ENCODE measurements around the gene MAGEH1.

Gene MAGEH1

DNA sequence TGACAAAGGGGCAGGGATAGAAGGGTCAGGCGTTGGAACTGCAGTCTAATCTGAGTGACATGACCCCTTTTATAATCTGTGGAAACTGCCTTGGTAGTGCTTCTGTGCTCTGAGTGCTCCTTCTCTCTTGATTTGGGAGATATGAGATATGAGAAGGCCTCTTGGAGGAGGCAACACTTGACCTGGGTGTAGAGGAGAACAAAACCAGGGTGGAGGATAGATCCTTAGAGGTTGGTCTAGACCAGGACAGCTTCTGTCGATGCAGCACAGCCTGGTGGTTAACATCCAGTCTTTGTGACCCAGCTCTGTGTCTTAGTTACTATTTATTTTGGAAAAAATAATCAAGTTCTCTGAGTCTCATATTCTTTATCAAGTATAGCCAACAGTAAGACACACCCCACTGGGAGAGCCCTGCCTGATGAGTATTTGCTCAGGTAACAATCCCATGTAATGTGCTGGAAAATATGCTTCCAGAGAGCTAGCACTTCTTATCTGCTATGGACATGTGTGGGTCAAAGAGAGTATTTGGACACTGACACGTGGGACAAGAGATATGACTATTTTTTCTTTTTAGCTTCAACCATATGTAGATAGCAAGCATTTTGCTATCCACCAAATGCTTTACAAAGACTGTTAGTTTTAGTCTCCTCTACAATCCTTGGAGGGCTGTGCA lies 28.6 kb downstream of the MAGEH1 start:
- Histone ChIP-seq H4K20me1 (no peaks in the 10 kb centered on the region), H3K27ac (no peak overlapping the region), H3K27me3 (peaks cover 48% of the 10 kb centered on the region), H3K36me3 (no peaks in the 10 kb centered on the region), H3K4me2 (no peak overlapping the region), H3K9me3 (no peaks in the 10 kb centered on the region), H3K4me1 (no peaks in the 10 kb centered on the region), H3K4me3 (no peak overlapping the region), H3K9ac (no peak overlapping the region)
- TF ChIP-seq Cebpa-rat (IDR thresholded peaks at IDR 0.05): no peak

DNA sequence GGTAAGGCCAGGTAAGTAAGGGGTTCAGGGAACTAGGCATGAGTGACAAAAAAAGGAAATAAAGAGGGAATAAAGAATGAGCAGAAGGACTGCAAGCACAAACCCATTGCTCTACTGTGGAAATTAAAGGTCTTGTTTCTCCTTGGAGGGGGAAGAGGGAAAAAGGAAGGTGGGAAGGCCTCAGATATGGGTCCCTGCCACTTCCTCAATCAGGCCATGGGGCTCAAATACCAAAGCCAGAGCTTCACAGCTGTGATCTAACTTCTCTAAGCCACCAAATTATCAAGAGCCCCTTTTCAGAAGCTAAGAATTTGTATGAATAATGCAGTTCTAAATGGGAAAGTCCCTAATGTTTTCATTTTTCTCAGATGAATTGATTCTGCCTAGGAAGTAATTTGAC lies 33.0 kb downstream of the MAGEH1 start:
- Histone ChIP-seq H4K20me1 (no peaks in the 10 kb centered on the region), H3K9ac (no peak overlapping the region), H3K9me3 (no peaks in the 10 kb centered on the region), H3K4me1 (peaks cover 1% of the 10 kb centered on the region), H3K27ac (no peak overlapping the region), H3K27me3 (peaks cover 62% of the 10 kb centered on the region), H3K36me3 (no peaks in the 10 kb centered on the region), H3K4me2 (no peak overlapping the region), H3K4me3 (no peak overlapping the region)
- no peak for TF ChIP-seq Cebpa-rat (IDR thresholded peaks at IDR 0.05)

DNA sequence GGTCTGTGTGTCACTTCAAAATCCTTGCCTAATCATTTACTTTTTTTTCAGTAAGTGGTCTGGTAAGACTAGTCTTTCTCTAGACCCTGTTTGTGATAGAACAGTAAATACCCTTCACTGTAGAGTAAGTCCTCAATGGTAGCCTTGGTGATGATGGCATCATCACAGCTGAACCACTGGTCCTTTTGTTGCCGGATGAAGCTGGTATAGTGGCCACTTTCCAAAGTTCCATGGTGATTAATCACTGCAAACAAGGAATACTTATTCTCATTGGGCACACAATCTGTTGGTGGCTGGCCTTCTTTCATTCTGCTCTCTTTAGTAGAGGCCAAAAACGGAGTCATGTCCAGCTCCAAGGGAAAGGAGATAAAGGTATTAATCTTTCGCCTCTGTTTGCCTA lies 34.8 kb downstream of the MAGEH1 start:
- H3K36me3 ChIP-seq: no peaks in the 10 kb centered on the region
- no peak overlapping the region for H3K27ac ChIP-seq
- no peak overlapping the region for H3K9ac ChIP-seq
- H3K4me3 ChIP-seq: no peak overlapping the region
- H4K20me1 ChIP-seq: no peaks in the 10 kb centered on the region
- no peak for TF ChIP-seq Cebpa-rat (IDR thresholded peaks at IDR 0.05)
- H3K9me3 ChIP-seq: no peaks in the 10 kb centered on the region
- no peak overlapping the region for H3K4me2 ChIP-seq
- peaks cover 14% of the 10 kb centered on the region for H3K4me1 ChIP-seq
- peaks cover 59% of the 10 kb centered on the region for H3K27me3 ChIP-seq

DNA sequence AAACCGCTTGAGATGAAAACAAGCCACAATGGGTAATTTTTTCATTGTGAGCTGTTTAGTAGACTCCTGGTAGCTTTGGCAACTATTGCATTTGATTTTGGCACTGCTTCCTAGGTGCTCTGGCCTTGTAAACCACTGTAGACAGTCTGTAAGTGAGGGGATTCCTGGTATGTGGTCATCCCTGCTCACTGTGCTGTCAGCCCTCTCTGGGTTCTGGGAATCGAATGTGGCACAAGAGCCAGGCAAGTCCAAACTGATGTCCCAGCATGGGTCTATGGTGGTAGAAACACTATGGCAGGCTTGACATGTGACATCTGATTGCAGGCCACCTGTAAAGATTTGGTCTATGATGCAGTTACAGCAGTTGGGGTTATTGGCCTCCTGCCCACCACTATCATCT lies 35.2 kb downstream of the MAGEH1 start:
- H4K20me1 ChIP-seq: no peaks in the 10 kb centered on the region
- H3K4me2 ChIP-seq: no peak overlapping the region
- no peak for TF ChIP-seq Cebpa-rat (IDR thresholded peaks at IDR 0.05)

DNA sequence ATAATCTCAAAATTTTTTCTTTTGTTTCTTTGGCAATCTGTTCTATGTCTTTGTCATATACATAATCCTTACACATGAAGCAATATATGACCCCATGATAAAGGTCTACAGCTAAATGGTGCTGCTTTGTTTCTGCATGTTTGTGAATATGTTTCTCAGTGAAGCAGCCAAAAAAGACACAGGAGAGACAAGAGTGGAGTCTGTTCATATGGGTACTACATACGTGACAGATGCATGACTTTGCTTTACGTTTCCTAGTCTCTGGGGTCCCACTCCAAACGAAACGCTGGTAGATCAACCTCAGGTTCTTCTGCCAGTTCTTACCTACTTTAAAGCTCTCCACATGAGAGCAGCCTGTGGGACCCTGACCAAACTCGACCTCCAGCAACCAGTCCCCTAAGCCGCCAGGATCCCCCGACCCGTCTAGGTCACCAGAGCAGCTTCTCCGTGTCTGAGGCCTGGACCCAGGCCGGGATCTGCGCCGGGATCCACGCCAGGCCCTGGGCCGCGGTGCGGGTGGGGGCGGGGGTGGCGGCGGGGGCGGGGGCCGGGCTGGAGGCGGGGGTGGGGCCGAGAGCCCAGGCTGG lies 36.2 kb downstream of the MAGEH1 start:
- peak overlapping the region; percentile 74 for H3K4me3 ChIP-seq
- TF ChIP-seq Cebpa-rat (IDR thresholded peaks at IDR 0.05): no peak
- H3K27ac ChIP-seq: no peak overlapping the region
- H3K27me3 ChIP-seq: peaks cover 51% of the 10 kb centered on the region
- no peaks in the 10 kb centered on the region for H3K36me3 ChIP-seq
- H3K9me3 ChIP-seq: no peaks in the 10 kb centered on the region
- peak overlapping the region; percentile 66; the same call in 1 of the 2 replicates for H3K9ac ChIP-seq
- H3K4me2 ChIP-seq: peak overlapping the region; percentile 63
- no peaks in the 10 kb centered on the region for H4K20me1 ChIP-seq
- peaks cover 14% of the 10 kb centered on the region for H3K4me1 ChIP-seq

More for the DNA sequence above, 35.2 kb downstream of the MAGEH1 start:
- H3K27ac ChIP-seq: no peak overlapping the region
- no peaks in the 10 kb centered on the region for H3K36me3 ChIP-seq
- no peak overlapping the region for H3K4me3 ChIP-seq
- no peak overlapping the region for H3K9ac ChIP-seq
- no peaks in the 10 kb centered on the region for H3K9me3 ChIP-seq
- H3K4me1 ChIP-seq: peaks cover 14% of the 10 kb centered on the region
- peaks cover 59% of the 10 kb centered on the region for H3K27me3 ChIP-seq

DNA sequence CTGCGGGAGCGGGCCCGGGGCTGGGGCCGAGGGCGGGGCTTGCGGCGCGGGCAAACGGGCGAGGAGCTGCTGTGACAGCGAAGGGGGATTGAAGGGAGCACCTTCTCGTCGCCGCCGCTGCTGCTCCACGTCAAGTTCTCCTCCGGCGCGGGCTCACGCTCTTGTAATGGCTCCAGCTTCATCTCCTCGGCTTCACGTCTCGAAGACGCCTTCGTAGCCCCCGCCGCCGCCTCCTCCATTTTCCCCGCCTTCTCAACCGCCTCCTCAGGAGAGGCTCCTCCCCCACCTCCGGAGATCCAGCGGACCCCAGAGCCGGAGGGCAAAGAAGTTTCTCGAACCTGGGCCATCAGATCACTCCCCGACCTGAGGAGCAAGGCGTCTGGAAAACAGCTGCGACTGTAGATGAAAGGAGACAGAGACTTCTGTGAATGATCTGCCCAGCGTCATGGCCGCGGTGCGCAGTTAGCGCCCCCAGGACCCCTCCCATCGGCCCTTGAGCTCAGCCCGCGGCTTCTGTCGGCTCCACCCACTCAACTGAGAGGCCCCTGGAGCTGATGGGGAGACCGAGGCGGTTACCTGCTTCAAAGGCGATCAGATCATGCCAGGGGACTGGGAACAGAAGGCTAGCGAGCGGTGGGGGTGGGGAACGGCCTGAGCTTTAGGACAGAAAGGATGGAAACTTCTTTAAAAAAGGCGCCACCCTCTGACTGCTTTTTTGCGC lies 36.8 kb downstream of the MAGEH1 start:
- Histone ChIP-seq H3K27ac (peak overlapping the region; percentile 80), H4K20me1 (no peaks in the 10 kb centered on the region), H3K4me2 (peak overlapping the region; percentile 73), H3K9ac (peak overlapping the region; percentile 80), H3K9me3 (no peaks in the 10 kb centered on the region), H3K27me3 (peaks cover 44% of the 10 kb centered on the region), H3K4me3 (peak overlapping the region; percentile 74), H3K4me1 (peaks cover 14% of the 10 kb centered on the region), H3K36me3 (no peaks in the 10 kb centered on the region)
- TF ChIP-seq Cebpa-rat (IDR thresholded peaks at IDR 0.05): no peak

DNA sequence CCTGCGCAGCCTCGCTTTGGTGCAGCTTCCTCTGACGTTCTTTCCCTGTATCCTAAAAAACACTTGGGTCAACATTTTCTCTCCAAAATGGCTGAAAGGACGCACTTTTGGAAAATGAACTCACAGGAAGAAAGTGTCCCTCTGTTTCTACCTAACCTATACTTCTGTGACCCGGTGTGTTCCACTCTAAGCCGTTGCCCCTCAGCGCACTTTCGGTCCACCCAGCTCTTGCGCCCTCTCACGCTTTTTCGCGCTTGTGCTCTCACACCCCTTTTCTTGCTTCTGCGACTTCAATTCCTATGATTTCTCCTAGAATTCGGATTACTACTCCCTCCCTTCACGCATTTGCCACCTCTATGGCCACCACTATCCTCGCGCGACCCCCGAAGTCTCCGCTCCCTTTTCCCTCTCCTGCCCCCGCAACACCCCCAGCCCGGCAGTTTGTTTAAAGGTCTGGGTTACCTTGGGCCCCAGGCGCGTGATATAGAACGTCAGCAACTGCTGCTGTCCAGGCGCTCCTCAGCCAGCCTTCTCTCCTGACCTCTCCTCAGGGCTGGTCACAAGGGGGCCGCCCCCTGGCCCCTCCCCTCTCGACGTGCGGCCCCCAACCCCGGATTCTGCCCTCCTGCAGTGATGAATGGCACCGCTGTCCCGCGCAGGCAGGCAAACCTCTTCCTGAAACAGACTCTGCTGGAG lies 37.5 kb downstream of the MAGEH1 start, which contains the start of gene USP51:
TSS of gene USP51 (minus strand) at position 535 of the 696 bp plus-strand sequence. CDS start 909 bp downstream, outside the sequence.
- peak within 1 kb of the TSS; percentile 80 for H3K27ac ChIP-seq
- TF ChIP-seq Cebpa-rat (IDR thresholded peaks at IDR 0.05): no peak
- H3K36me3 ChIP-seq: no peaks in the 10 kb centered on the region
- peaks cover 14% of the 10 kb centered on the region for H3K4me1 ChIP-seq
- H4K20me1 ChIP-seq: no peaks in the 10 kb centered on the region
- peak within 1 kb of the TSS; percentile 74 for H3K4me3 ChIP-seq
- H3K9me3 ChIP-seq: no peaks in the 10 kb centered on the region
- H3K4me2 ChIP-seq: peak within 1 kb of the TSS; percentile 73
- H3K27me3 ChIP-seq: peaks cover 37% of the 10 kb centered on the region
- H3K9ac ChIP-seq: peak within 1 kb of the TSS; percentile 80

DNA sequence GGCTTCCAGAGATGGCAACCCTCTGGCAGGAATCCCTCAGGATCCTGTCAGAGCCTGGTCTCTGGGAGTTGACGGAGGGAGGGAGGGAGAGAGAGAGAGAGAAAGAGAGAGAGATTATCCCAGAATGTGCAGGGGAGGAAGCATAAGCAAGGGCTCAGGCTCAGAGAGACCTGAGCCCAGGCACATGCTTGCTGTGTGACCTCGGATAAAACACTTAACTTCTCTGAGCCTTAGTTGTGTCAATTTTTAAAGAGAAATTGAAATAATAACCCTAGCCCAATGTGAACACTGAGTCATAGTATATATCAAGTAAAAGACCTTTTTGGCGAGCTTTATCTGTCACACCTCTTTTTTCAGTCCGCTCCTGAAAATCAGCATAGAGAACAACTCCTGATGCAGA lies 38.2 kb downstream of the MAGEH1 start:
- no peaks in the 10 kb centered on the region for H4K20me1 ChIP-seq
- H3K4me2 ChIP-seq: peak overlapping the region; percentile 73
- no peaks in the 10 kb centered on the region for H3K36me3 ChIP-seq
- no peaks in the 10 kb centered on the region for H3K9me3 ChIP-seq
- peak overlapping the region; percentile 80; the same call in 1 of the 2 replicates for H3K27ac ChIP-seq
- no peak for TF ChIP-seq Cebpa-rat (IDR thresholded peaks at IDR 0.05)
- H3K9ac ChIP-seq: peak overlapping the region; percentile 80
- H3K4me3 ChIP-seq: peak overlapping the region; percentile 74
- peaks cover 14% of the 10 kb centered on the region for H3K4me1 ChIP-seq
- peaks cover 31% of the 10 kb centered on the region for H3K27me3 ChIP-seq

DNA sequence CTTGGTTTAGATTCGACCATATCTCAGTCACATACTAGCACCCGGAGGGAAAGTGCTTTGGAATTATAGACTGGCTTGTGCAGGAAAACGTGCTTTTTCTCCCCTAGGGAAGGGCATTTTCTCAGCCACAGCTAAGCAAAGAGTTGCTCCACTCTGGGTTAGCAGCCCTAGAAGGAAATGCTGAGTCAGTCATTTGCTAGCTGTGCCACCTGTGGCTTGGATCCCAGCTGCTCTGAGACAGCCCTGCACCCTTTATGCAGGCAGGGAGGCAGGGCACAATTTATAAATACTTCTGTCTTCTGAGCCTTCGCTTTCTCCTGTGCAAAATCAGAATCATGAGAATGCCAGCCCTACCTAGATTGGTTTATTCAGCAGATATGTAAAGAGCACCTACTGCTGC lies 39.0 kb downstream of the MAGEH1 start:
- H3K4me2 ChIP-seq: no peak overlapping the region
- H3K9me3 ChIP-seq: no peaks in the 10 kb centered on the region
- peaks cover 14% of the 10 kb centered on the region for H3K4me1 ChIP-seq
- no peak overlapping the region for H3K4me3 ChIP-seq
- no peaks in the 10 kb centered on the region for H4K20me1 ChIP-seq
- peaks cover 29% of the 10 kb centered on the region for H3K27me3 ChIP-seq
- no peaks in the 10 kb centered on the region for H3K36me3 ChIP-seq
- TF ChIP-seq Cebpa-rat (IDR thresholded peaks at IDR 0.05): no peak
- no peak overlapping the region for H3K27ac ChIP-seq
- H3K9ac ChIP-seq: no peak overlapping the region
